Measurements from ENCODE around the gene SYNDIG1.
"Not testable (repeated sequence)": the region's sequence is repeated elsewhere in the genome, so short reads cannot be mapped to it uniquely, and the experiment has no call there.

The SYNDIG1 gene

DNA sequence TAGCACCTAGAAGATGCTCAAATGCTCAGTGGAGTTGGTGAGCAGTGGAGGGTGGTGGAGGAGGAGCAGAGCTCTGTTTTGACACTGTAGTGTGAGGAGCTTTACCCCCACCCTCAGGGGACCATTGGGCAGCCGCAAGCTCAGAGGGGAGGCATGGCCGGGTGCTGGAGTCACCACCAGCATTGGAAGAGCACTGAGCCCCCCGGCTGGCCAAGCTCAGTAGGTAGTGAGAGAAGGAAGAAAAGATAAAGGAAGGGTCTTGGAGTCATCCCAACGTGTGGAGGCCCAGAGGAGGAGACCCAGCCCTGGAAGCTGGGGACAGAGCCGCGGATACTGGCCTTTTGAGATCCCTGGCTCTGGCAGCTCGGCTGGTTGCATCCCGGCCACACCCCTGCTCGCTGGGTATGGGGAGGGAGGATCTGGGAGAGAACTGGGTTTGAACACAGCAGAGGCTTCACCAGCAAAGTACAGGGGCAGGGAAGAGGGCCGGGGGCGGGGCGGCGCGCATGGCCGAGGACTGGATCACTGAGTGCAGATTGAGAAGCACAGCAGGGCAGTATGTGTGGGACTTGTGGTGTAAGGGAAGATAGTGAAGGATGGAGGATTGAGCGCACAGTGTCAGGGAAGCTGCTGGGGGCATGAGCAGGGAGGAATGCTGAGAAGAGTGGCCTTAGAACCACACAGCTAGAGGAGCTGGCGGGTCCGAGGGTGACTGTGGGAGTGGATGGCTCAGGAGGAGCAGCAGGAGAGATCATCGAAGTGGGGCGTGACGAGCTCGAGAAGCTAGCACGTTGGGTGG lies 24.4 kb downstream of the SYNDIG1 start:
- no peak for DNase-seq (ENCODE audit: low spot score)

- no peak for DNase-seq (ENCODE audit: low spot score)
These were observed 25.1 kb downstream of the SYNDIG1 start for GRCh38 chr20:24494460-24494920.

DNA sequence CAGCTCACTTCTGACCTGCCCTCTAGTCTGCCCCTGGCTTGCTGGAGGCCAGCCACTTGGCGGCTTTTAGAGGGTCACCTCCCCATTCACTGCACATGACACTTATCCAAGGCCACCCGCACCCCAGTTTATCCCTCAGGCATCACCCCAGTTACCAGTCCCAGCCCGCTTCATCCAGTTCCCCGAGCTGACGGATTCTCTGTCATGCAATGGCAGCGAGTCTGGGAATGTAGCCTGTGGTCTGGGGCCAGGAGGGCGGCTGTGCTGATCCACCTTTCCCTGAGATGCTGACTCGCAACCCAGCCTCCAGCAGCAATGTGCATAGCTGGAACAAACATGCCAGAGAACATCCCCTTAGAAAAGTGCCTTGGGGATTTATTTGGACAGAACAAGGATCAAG lies 25.8 kb downstream of the SYNDIG1 start:
- no peak for DNase-seq (ENCODE audit: low spot score)

DNA sequence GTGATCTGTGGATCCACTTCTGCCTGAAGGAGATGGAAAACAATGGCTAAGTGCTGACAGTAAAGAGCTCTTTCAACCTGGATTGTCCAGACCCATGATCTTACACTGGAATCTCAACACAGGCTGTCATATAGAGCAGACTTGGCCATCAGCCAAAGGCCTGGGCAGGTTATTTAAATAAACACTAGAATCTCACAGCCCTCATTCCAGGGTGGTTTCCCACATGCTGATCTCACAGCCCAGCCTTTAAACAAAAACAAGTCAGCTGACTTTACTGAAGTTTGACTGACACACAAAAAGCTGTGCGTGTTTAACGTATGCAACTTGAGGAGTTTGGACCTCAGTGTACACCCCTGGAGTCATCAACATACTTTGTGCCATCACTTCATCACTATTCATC lies 28.4 kb downstream of the SYNDIG1 start:
- DNase-seq (ENCODE audit: low spot score), result no peak

DNA sequence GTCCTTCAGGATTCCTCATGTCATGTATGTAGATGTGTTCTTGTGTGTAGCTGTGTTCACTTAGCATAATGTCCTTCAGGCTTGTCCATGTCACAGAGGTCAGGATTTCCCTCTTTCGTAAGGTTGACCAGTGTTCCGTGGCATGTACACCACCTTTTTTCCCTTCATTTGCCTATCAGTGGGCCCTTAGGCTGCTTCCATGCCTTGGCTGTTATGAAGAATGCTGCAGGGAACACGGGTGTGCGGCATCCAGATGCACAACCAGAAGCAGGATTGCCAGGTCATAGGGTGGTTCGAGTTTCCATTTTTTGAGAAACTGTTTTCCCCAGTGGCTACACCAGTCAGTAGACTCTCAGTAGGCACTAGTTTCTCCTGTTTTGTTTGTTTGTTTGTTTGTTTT lies 29.2 kb downstream of the SYNDIG1 start:
- no peak for DNase-seq (ENCODE audit: low spot score)

DNA sequence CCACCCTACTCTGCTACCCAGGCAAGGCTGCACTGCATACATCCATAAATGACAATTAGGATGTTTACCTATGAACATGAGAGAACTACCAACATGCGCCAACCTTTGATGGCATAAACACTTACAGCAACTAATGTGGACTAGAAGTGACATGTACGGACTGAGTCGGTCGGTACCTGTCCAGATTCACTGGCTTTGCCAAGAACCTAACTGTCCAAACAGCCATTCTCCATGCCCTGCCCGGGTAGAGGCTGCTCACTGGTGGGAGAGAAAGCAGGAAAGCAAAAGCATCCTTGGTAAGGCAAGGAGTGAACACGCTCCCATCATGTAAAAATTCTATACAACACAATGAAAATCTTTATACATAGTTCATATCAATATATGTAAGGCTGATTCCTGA lies 30.0 kb downstream of the SYNDIG1 start:
- no peak for DNase-seq (ENCODE audit: low spot score)

DNA sequence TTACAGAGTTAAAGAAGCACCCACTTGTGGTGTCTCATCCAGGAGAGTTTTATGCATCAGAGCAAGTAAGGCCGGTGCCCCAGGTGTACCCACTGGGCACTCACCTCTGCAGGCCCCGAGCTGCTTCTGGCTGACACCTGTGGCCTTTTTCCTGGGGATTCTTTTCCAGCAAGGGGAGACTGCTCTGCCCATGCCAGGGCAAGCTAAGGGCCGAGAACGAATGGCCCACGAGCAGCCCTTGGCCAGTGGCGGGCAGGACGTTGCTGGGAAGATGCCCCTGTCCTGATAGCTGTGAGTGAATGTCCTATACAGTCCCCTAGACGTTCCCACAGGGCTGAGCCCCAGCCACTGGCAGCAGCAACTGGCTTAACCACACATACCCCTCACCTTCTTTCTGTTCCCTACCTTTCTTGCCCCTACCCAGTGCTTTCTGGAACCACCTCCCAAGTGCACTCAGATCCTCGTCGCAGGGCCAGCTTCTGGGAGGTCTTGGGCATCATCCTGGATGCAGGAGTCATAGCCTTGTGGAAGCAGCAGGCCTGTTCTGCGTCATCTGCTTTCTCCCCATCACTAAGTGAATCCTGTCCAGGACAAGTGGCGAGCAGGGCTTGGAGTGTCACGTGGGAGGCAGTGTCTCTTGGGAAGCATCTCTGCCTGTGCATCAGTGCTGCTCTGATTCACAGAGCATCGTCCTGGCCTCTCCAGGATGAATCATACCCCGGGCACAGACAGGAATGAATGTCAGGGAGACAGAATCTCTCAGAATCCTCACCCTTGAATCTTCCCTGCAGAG lies 32.5 kb downstream of the SYNDIG1 start:
- DNase-seq (ENCODE audit: low spot score), result peak; percentile 95

GRCh38 chr20:24502661-24503060 lies 33.2 kb downstream of the SYNDIG1 start:
- DNase-seq (ENCODE audit: low spot score), result no peak

DNA sequence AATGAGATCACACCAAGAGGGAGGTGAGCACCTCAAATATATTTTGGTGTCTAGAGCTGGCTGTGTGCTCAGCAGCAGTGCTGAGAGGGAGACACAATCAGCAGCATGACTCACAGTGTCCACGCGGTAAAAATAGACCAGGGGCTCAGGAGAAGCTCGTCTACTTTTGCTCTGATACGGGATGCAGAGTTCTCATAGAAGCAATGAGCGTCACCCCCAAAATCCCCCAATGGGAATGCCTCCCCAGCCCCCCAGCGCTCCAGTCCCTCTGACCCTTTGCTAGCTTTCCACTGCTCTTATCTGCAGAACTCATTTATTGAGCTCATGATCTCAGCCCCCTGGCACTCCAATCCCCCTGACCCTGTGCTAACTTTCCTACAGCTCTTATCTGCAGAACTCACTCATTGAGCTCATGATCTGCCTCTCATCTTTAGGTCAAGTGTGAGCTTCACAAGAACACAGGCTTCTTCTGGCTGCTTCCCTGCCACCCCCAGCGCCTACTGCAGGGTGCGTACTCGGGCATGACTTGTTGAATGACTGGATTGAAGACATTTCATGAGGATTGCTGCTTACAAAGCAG lies 34.0 kb downstream of the SYNDIG1 start:
- peak; percentile 64 for DNase-seq (ENCODE audit: low spot score)

- no peak for DNase-seq (ENCODE audit: low spot score)
These were observed 35.2 kb downstream of the SYNDIG1 start for GRCh38 chr20:24504331-24505285.

DNA sequence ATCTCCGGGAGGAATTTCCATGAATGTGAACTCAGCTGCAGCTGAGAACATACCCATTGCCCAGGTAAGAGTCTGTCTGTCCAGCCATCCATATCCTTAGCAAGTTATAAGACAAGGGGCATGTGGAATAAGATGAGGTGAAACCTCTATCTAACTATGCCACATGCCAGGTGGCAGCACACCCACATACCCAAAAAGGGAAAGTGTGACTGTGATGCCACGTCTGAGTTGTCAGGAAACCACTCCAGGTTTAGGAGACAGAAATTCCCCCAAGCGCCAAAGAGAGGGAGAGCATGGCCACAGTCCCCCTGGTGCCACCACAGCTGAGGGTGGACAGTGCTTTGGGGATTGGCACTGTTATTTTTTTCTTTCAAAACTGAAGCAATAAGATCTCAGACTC lies 36.7 kb downstream of the SYNDIG1 start:
- DNase-seq (ENCODE audit: low spot score), result no peak

- no peak for DNase-seq (ENCODE audit: low spot score)
These were observed 37.3 kb downstream of the SYNDIG1 start for GRCh38 chr20:24506696-24507095.

DNA sequence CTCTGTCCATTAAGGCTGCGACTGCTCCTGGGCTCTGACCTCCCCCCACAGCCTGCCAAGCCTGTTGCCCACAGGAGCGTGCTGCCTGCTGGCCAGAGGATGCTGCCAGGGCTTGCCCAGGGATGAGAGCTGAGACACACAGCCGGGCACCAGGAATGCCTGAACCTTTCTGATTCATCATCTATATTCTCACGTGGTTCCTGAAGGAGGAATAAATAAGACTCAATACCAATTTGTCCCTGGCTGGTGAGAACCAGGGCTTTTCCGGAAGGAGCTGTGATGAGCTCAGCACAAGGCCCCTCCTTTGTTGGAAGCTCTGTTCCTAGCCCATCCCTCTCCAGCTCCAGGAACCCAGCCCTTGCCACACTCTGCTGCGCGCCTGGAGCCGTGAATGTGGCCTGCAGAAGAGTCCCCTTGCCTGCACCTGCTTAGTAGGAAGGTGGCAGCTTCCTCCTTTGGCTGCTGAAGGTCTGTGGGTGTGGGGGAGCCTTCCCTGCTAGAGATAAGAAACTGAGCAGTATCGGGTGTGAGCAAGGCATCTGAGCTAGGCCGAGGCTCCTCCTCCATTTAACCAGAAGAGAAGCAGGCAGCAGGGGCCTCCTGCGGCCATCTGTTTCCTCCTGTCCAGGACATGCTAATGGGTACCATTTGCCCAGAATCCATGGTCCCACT lies 37.9 kb downstream of the SYNDIG1 start:
- DNase-seq (ENCODE audit: low spot score), result no peak

GRCh38 chr20:24512441-24512840 lies 43.0 kb downstream of the SYNDIG1 start:
- not testable (repeated sequence) for DNase-seq (ENCODE audit: low spot score)

GRCh38 chr20:24518515-24518914 lies 49.1 kb downstream of the SYNDIG1 start:
- DNase-seq (ENCODE audit: low spot score), result no peak

DNA sequence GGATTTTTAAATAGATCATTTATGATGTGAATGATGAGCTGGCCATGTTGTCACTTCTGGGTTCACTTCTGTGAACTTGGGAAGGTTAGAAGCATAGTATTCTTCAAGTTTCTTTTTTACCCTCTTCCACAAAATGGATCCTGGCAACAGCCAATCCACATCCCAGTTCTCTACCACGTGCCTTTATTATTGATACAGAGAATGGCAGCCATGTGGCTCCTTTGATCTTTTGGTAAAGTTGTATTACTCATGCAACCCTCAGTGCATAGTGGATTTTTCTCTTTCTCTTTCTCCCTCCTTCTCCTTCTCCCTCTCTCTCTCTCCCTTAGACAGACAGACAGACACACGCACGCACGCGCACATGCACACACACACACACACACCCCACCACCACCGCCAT lies 50.0 kb downstream of the SYNDIG1 start:
- DNase-seq (ENCODE audit: low spot score), result no peak

- DNase-seq (ENCODE audit: low spot score), result no peak
These were observed 51.6 kb downstream of the SYNDIG1 start for GRCh38 chr20:24521032-24521431.

DNA sequence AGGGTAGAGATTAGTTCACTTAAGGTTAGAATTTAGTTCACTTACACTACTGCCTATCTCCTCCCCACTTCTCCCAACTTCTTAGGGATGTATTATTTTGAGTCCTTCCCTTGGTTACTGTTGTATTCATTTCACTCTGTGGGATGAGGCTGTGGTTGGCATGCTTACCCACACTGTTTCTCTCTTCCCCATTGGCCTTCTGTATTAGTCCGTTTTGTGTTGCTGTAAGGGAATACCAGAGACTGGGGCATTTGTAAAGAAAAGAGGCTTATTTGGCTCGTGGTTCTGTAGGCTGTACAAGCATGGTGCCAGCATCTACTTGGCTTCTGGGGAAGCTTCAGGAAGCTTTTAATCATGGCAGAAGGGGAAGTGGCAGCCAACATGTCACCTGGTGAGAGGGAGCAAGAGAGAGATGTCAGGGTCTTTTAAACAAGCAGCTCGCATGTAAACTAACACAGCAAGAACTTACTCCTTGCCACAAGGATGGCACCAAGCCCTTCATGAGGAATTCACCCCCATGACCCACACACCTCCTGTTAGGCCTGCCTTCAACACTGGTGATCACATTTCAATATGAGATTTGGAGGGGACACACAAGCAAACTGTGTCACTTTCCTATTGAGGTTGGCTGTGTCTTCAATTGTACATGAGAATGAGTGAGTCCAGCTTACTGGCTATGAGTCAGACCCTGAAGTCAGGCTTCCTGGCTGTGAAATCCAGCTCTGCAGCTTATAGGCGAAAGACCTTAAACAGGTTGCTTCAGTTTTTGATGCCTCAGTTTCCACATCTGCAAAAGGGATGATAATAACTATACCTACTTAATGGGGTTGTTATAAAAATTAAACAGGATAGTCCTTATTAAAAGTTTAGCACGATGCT lies 53.3 kb downstream of the SYNDIG1 start:
- peak; percentile 37 for DNase-seq (ENCODE audit: low spot score)

DNA sequence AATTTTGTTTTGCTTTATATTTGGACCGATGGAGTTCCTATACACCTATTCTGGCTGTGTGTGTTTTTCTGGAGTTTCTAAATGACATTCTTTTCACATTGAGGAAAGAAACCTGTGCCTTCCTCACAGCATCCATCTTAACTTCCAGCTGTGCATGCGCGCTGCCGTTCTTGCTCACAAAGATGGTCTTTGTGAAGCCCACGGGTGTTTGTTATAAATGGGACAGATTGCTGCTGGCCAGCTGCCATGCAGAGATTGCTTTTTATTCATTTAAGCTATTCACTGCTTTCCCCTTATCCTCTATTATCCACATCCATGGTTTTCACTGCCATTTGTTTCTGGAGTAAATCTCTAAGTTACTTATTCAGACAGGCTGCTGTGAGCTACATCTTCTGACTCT lies 54.2 kb downstream of the SYNDIG1 start:
- DNase-seq (ENCODE audit: low spot score), result no peak
